ENCODE results near the gene CLPTM1.

GRCh38 chr19:45005787-45006186 is 50.6 kb downstream of the CLPTM1 start:
- no peak for TF ChIP-seq CTCF (IDR thresholded peaks at IDR 0.05; ENCODE audit: borderline replicate concordance, extremely low read depth, low read length, poor library complexity, severe bottlenecking)
- TF ChIP-seq EZH2 (IDR thresholded peaks at IDR 0.05; ENCODE audit: borderline replicate concordance, low read depth, low read length, severe bottlenecking), result no peak

All from DND-41 (cell line).